Limb (tissue), 2 donors: ENCODE results near the gene ZNF112.
"Not testable (repeated sequence)": the region's sequence is repeated elsewhere in the genome, so short reads cannot be mapped to it uniquely, and the experiment has no call there.

Source experiments
- DNase-seq, 2 donors: peaks; one replicate each; pipeline ENCODE4 v3.0.0-alpha.2; 2016; ENCODE audit errors: extremely low spot score in 2 of 2

ZNF112 gene

GRCh38 chr19:44356383-44357111, at the start of gene ZNF112:
Gene ZNF112 (minus strand): TSS chr19:44356680. CDS start chr19:44340539, 16,141 bp downstream.
- DNase-seq = peak; percentile 89 to 95

GRCh38 chr19:44401139-44402115, 44.9 kb upstream of the ZNF112 start, which contains the start of gene ZNF285:
Gene ZNF285 (minus strand): TSS chr19:44401608. CDS start chr19:44397213, 4,395 bp downstream.
- peak; percentile 94 to 99 for DNase-seq

GRCh38 chr19:44389268-44389667, 32.8 kb upstream of the ZNF112 start:
- DNase-seq = not testable (repeated sequence)

GRCh38 chr19:44374789-44375188, 18.3 kb upstream of the ZNF112 start:
- no peak for DNase-seq

- no peak for DNase-seq
These were observed 15.5 kb upstream of the ZNF112 start for GRCh38 chr19:44371815-44372480.

GRCh38 chr19:44367024-44367423, 10.5 kb upstream of the ZNF112 start:
- DNase-seq = no peak

GRCh38 chr19:44346556-44346955, 9.9 kb downstream of the ZNF112 start:
- no peak for DNase-seq

GRCh38 chr19:44345959-44346358, 10.5 kb downstream of the ZNF112 start:
- no peak for DNase-seq

GRCh38 chr19:44344255-44344654, 12.2 kb downstream of the ZNF112 start:
- DNase-seq = no peak

GRCh38 chr19:44341794-44342193, 14.7 kb downstream of the ZNF112 start:
- no peak for DNase-seq

GRCh38 chr19:44334639-44335038, 21.8 kb downstream of the ZNF112 start:
- not testable (repeated sequence) for DNase-seq

- DNase-seq = no peak
These were observed 24.3 kb downstream of the ZNF112 start for GRCh38 chr19:44332145-44332544.

- DNase-seq = no peak
These were observed 40.6 kb downstream of the ZNF112 start for GRCh38 chr19:44315883-44316282.

- DNase-seq = no peak
These were observed 43.2 kb downstream of the ZNF112 start for GRCh38 chr19:44313231-44313630.

- no peak for DNase-seq
These were observed 48.5 kb downstream of the ZNF112 start for GRCh38 chr19:44308011-44308410.

GRCh38 chr19:44306283-44306682, 50.2 kb downstream of the ZNF112 start:
- DNase-seq = no peak

- DNase-seq = no peak
These were observed 51.0 kb downstream of the ZNF112 start for GRCh38 chr19:44305457-44305856.

GRCh38 chr19:44304659-44305193, 51.8 kb downstream of the ZNF112 start, which contains the start of gene ZNF235:
Gene ZNF235 (minus strand): TSS chr19:44305025. CDS start chr19:44303404, 1,621 bp downstream.
- DNase-seq = peak; percentile 89 to 97

GRCh38 chr19:44303976-44304568, 52.4 kb downstream of the ZNF112 start:
- DNase-seq = peak; percentile 21 to 30

- DNase-seq = peak in 1 of 2 donors; percentile 7
These were observed 53.2 kb downstream of the ZNF112 start for GRCh38 chr19:44303320-44303719.

- no peak for DNase-seq
These were observed 71.5 kb downstream of the ZNF112 start for GRCh38 chr19:44284968-44285367.
